Lower leg skin (tissue), 4 donors: ENCODE measurements around the gene TMEM95. TPM values are rescaled to one million over a fixed set of nuclear protein-coding genes. Genes with fewer than 3 reads are reported as not detected.
"Not testable (repeated sequence)": the region's sequence is repeated elsewhere in the genome, so short reads cannot be mapped to it uniquely, and the experiment has no call there.

Experiments
- DNase-seq, 2 donors: peaks; one replicate each; pipeline ENCODE4 v3.0.0-alpha.2; 2019; ENCODE audit warnings: low spot score in 2 of 2
- H3K4me3 ChIP-seq: fragments of 200-600 bp; sonication (generic); 2 replicates; pipeline ENCODE4 v1.5.1; 2017; ENCODE audit warnings: mild to moderate bottlenecking, low read depth; ENCODE audit not compliant: poor library complexity, severe bottlenecking
- POLR2A ChIP-seq, 2 donors: fragments of 450-650 bp; IDR thresholded peaks; one replicate each; pipeline ENCODE4 v1.6.1; 2016 to 2017; ENCODE audit warnings: antibody characterized with exemption in 2 of 2, mild to moderate bottlenecking in 1 of 2, moderate library complexity in 1 of 2
- WGBS, 2 donors: methylation state at CpG; one replicate each; pipeline ENCODE4 v1.1.5; 2018; 5-methylcytosine and 5-hydroxymethylcytosine counted together
- intact Hi-C: fragments of 100-400 bp; cut with DNase I; formaldehyde crosslinking; loops from one replicate; pipeline ENCODE4 v1.15.0; 2023; ENCODE audit warnings: low total_unique reads
- total RNA-seq, 4 donors: library from RNA; depleted of rRNA; stranded (reverse); fragments of >200 nt; gene quantifications; one replicate each; pipeline ENCODE4 v1.1.0, GENCODE V29; 2016
- TF ChIP-seq, protein P1 (sequence below), 3 donors: fragments of 450-650 bp; IDR thresholded peaks; one replicate each; pipeline ENCODE4 v1.5.1; 2016; ENCODE audit warnings: antibody characterized with exemption in 3 of 3, mild to moderate bottlenecking in 3 of 3, moderate library complexity in 2 of 3

The TMEM95 gene
- total RNA-seq, 4 donors from 2014 or later: not detected

DNA sequence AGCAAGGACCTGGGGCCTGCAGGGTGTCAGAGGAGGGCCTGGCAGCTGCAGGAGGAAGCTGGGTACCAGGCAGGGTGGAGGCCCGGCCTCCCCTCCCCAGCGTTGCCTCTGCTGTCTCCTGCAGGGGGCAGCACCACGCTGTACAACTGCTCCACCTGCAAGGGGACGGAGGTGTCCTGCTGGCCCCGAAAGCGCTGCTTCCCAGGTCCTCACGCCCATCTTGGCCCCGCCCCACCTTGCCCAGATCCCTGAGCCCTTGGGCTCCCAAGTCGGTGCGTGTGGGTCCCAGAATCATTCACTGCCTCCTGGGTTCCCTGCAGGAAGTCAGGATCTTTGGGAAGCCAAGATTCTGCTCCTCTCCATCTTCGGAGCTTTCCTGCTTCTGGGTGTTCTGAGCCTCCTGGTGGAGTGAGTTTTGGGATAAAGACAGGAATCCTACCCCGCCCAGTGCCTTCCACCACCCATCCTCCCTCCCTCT, 1.2 kb downstream of the TMEM95 start:
- H3K4me3 ChIP-seq: no peak overlapping the region
- peak; percentile 77 to 96 for DNase-seq
- no peak for TF ChIP-seq POLR2A (IDR thresholded peaks at IDR 0.05)
- TF ChIP-seq, protein P1, sequence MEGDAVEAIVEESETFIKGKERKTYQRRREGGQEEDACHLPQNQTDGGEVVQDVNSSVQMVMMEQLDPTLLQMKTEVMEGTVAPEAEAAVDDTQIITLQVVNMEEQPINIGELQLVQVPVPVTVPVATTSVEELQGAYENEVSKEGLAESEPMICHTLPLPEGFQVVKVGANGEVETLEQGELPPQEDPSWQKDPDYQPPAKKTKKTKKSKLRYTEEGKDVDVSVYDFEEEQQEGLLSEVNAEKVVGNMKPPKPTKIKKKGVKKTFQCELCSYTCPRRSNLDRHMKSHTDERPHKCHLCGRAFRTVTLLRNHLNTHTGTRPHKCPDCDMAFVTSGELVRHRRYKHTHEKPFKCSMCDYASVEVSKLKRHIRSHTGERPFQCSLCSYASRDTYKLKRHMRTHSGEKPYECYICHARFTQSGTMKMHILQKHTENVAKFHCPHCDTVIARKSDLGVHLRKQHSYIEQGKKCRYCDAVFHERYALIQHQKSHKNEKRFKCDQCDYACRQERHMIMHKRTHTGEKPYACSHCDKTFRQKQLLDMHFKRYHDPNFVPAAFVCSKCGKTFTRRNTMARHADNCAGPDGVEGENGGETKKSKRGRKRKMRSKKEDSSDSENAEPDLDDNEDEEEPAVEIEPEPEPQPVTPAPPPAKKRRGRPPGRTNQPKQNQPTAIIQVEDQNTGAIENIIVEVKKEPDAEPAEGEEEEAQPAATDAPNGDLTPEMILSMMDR (IDR thresholded peaks at IDR 0.05): peak in 1 of 3 donors; percentile 74
- WGBS, 2 donors: 9 to 15% methylated on average over 9 of the region's 12 CpGs
- intact Hi-C loops: loop anchor here (10.0 kb wide), 1 partner anchor 199 kb away; the partner anchor contains the start of gene TNFSF13

- H3K4me3 ChIP-seq: no peak overlapping the region
- intact Hi-C loops: loop anchor here (10.0 kb wide), 1 partner anchor 198 kb away; the partner anchor contains the start of gene TNFSF13
- TF ChIP-seq POLR2A (IDR thresholded peaks at IDR 0.05): no peak
- TF ChIP-seq, protein P1 (IDR thresholded peaks at IDR 0.05): no peak
- WGBS, 2 donors: 50 to 56% methylated on average over 8 of the region's 8 CpGs
- no peak for DNase-seq
Observed at GRCh38 chr17:7356756-7357155, 1.8 kb downstream of the TMEM95 start.

GRCh38 chr17:7357381-7357780, 2.4 kb downstream of the TMEM95 start:
- no peak for DNase-seq
- intact Hi-C loops: loop anchor here (10.0 kb wide), 1 partner anchor 197 kb away; the partner anchor contains the start of gene TNFSF13
- H3K4me3 ChIP-seq: no peak overlapping the region
- 54 to 57% methylated on average over 2 of the region's 2 CpGs for whole genome bisulfite sequencing, 2 donors
- TF ChIP-seq POLR2A (IDR thresholded peaks at IDR 0.05): no peak
- TF ChIP-seq, protein P1 (IDR thresholded peaks at IDR 0.05): no peak

GRCh38 chr17:7361906-7362305, 7.0 kb downstream of the TMEM95 start:
- intact Hi-C loops: loop anchor here (10.0 kb wide), 1 partner anchor 63 kb away; the partner anchor contains the start of genes SPEM1, SPEM2 and SPEM3
- 49 to 55% methylated on average over 3 of the region's 3 CpGs for WGBS, 2 donors
- no peak for TF ChIP-seq POLR2A (IDR thresholded peaks at IDR 0.05)
- TF ChIP-seq, protein P1 (IDR thresholded peaks at IDR 0.05): no peak
- no peak for DNase-seq
- no peak overlapping the region for H3K4me3 ChIP-seq

DNA sequence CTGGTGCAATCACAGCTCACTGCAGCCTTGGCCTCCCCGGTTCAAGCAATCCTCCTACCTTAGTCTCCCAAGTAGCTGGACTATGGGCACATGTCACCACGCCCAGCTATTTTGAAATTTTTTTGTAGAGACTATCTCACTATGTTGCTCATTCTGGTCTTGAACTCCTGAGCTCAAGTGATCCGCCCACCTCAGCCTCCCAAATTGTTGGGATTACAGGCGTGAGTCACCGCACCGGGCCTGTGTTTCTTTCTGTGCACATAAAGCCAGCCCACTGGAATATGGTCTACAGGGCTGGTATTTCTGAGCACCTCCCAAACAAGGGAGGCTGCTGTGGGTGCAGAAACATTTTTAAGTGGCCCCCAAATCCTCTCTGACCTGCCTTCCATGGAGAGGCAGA, 8.4 kb downstream of the TMEM95 start:
- TF ChIP-seq POLR2A (IDR thresholded peaks at IDR 0.05): no peak
- TF ChIP-seq, protein P1 (IDR thresholded peaks at IDR 0.05): no peak
- intact Hi-C loops: loop anchor here (10.0 kb wide), 1 partner anchor 61 kb away; the partner anchor contains the start of genes SPEM1, SPEM2 and SPEM3
- no peak overlapping the region for H3K4me3 ChIP-seq
- no peak for DNase-seq
- WGBS, 2 donors: 75 to 92% methylated on average over 6 of the region's 6 CpGs

DNA sequence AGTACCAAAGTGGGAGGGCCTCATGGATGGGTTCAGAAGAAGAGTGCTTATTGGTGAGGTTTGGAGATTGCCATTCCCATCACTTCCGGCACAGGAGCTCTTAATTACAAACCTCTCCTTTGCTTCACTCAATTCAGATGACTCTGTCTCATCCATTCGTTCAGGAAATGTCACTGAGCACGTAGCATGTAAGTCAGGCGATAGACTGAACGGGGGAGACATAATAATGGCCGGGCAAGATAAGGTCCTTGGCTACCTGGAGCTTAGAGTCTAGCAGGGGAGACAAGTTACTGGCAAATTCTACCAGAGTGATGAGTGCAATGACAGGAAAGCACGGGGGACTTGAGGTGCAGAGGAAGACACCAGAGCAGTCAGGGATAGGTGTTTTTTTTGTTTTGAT, 11.0 kb downstream of the TMEM95 start:
- not testable (repeated sequence) for H3K4me3 ChIP-seq, DNase-seq
- intact Hi-C loops: loop anchor here (10.0 kb wide), 1 partner anchor 59 kb away; the partner anchor contains the start of genes SPEM1, SPEM2 and SPEM3
- WGBS, 2 donors: 92 to 95% methylated on average over 6 of the region's 7 CpGs
